PFSK-1 (cell line): ENCODE data around the gene FAM156A.

Experiments
- FOXP2 ChIP-seq: optimal IDR thresholded peaks from 2 replicates; pipeline ENCODE3; 2011; ENCODE audit warnings: borderline replicate concordance, control low read depth, inconsistent platforms; ENCODE audit not compliant: insufficient read depth; ENCODE audit errors: extremely low read length, extremely low read depth
- POLR2AphosphoS5 ChIP-seq: IDR thresholded peaks from 2 replicates; pipeline ENCODE4 v1.6.1; 2012; ENCODE audit warnings: low read depth, mild to moderate bottlenecking, control low read depth, low read length, moderate library complexity
- REST ChIP-seq, 2 experiments: IDR thresholded peaks; 2 replicates each; pipeline versions ENCODE4 v1.6.1 to v1.8.0; 2011 to 2012; ENCODE audit warnings: low read depth in 2 of 2, low read length in 2 of 2, control low read depth in 1 of 2, inconsistent platforms in 1 of 2, mild to moderate bottlenecking in 1 of 2, moderate library complexity in 1 of 2; ENCODE audit not compliant: insufficient read depth in 1 of 2
- SIN3A ChIP-seq: IDR thresholded peaks from 2 replicates; pipeline ENCODE4 v1.6.1; 2012; ENCODE audit warnings: mild to moderate bottlenecking, low read length, moderate library complexity, borderline replicate concordance; ENCODE audit not compliant: insufficient read depth
- TAF1 ChIP-seq: IDR thresholded peaks from 2 replicates; pipeline ENCODE4 v1.6.1; 2012; ENCODE audit warnings: low read length, control low read depth, borderline replicate concordance; ENCODE audit not compliant: insufficient read depth

Gene FAM156A

GRCh38 chrX:52988985-52989917 lies 30.9 kb upstream of the FAM156A start:
- TF ChIP-seq POLR2AphosphoS5, result no peak
- TF ChIP-seq FOXP2, result no peak
- TF ChIP-seq TAF1, result no peak
- no peak for TF ChIP-seq SIN3A
- TF ChIP-seq REST (IDR thresholded peaks at IDR 0.05; ENCODE audit: insufficient read depth in 1 of 2, low read depth in 2 of 2, low read length in 2 of 2), result no peak

GRCh38 chrX:52983321-52984000 lies 25.1 kb upstream of the FAM156A start:
- TF ChIP-seq TAF1, result no peak
- no peak for TF ChIP-seq POLR2AphosphoS5
- no peak for TF ChIP-seq REST (IDR thresholded peaks at IDR 0.05; ENCODE audit: insufficient read depth in 1 of 2, low read depth in 2 of 2, low read length in 2 of 2)
- no peak for TF ChIP-seq FOXP2
- no peak for TF ChIP-seq SIN3A

- TF ChIP-seq SIN3A (no peak), FOXP2 (no peak), REST (IDR thresholded peaks at IDR 0.05; ENCODE audit: insufficient read depth in 1 of 2, low read depth in 2 of 2, low read length in 2 of 2) (no peak), TAF1 (no peak), POLR2AphosphoS5 (no peak)
Observed at GRCh38 chrX:52979993-52980392, 21.7 kb upstream of the FAM156A start.

GRCh38 chrX:52979568-52979967 lies 21.2 kb upstream of the FAM156A start:
- TF ChIP-seq POLR2AphosphoS5, result no peak
- no peak for TF ChIP-seq TAF1
- TF ChIP-seq REST (IDR thresholded peaks at IDR 0.05; ENCODE audit: insufficient read depth in 1 of 2, low read depth in 2 of 2, low read length in 2 of 2), result no peak
- TF ChIP-seq SIN3A, result no peak
- TF ChIP-seq FOXP2, result no peak
